GM12872 (cell line): ENCODE measurements around the gene WASHC4.

Experiments used
- CTCF ChIP-seq: IDR thresholded peaks from 3 replicates; pipeline ENCODE4 v1.5.1; 2011; ENCODE audit warnings: low read depth, mild to moderate bottlenecking, low read length, moderate library complexity; ENCODE audit not compliant: insufficient read depth

WASHC4 gene

GRCh38 chr12:105142259-105142658 lies 34.7 kb downstream of the WASHC4 start:
- TF ChIP-seq CTCF = no peak

- TF ChIP-seq CTCF = no peak
Measured at GRCh38 chr12:105156260-105156659, 48.7 kb downstream of the WASHC4 start.

- no peak for TF ChIP-seq CTCF
Measured at GRCh38 chr12:105157606-105158005, 50.1 kb downstream of the WASHC4 start.

GRCh38 chr12:105158876-105159275 lies 51.3 kb downstream of the WASHC4 start:
- TF ChIP-seq CTCF = no peak

GRCh38 chr12:105162174-105162573 lies 54.6 kb downstream of the WASHC4 start:
- TF ChIP-seq CTCF = no peak

GRCh38 chr12:105164068-105164467 lies 56.5 kb downstream of the WASHC4 start:
- TF ChIP-seq CTCF = no peak

GRCh38 chr12:105166736-105167135 lies 59.2 kb downstream of the WASHC4 start:
- TF ChIP-seq CTCF = no peak

GRCh38 chr12:105167346-105167745 lies 59.8 kb downstream of the WASHC4 start:
- TF ChIP-seq CTCF = no peak
